RPMI8226 (cell line): Measurements from ENCODE around the gene CMIP.

ENCODE experiments used
- DNase-seq: peaks from one replicate; pipeline ENCODE4 v3.0.0-alpha.2; 2015

Gene CMIP

DNA sequence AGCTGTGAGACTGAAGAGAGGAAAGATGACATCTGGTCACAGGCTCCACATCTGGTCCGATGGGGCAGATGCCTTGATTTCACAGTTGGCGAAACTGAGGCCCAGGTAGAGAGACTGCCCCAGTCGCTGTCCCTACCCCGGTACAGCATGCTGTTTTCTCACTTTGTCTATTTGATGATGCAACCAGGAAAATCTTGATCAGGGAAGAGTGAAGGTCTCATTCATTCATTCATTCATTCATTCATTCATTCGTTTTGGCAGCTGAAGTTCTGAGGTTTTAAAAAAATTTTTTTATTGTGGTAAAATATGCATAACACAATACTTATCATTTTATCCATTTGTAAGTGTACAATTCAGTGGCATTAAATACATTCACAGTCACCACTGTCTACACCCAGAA lies 19.7 kb downstream of the CMIP start:
- DNase-seq = no peak

DNA sequence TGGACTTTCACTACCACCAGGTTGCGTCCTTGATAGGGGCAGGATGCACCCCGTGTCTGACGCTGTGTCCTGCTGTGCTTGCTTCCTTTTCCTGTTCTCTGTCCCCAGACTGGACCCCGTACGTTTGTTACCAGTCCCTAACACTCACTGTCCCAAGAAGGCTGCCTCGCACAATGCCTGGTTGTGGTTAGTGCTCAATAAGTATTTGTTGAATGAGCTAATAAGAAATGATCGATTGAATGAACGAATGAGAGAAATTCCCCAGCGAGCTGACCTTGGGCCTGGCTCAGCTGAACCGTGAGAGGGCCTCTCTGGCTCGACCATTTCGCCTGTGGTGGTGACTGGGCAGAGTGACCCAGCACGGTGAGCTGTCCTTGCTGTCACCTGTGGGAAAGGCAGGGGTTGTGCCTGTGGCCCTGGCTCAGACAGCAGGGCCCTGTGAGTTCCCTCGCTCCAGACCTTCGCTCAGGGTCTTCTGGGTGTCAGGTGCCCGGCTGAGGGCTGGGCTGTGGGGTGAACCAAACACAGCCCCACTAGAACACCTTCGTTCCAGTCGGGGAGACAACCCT lies 20.9 kb downstream of the CMIP start:
- no peak for DNase-seq

DNA sequence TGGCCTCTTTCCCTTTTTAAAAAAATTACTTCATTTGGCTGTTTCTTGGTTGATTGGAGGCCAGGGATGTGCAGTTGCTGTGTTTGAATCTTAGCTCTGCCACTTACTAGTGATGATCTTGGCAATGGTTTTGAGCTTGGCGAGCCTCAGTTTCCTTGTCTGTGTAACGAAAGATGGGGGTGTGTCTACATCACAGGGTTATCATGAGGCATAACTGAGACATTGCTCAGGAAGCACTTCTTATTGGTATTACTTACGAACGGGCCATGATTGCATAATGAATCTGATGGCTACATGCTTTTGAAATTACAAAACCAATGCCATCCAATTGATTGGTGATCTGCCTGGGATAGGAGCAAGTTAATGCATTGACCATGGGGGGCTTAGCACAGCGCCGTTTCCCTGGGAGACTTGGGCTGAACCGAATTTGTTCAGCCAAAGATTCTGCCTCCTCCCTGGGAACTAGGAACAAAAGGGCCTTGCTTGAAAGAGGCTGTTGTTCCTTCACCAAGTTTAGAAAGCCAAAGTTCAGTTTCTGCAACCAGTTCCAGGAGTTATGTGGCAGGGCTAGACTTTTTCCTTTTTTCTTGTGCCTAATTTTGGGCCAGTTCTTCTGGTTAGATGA lies 21.9 kb downstream of the CMIP start:
- DNase-seq = no peak

DNA sequence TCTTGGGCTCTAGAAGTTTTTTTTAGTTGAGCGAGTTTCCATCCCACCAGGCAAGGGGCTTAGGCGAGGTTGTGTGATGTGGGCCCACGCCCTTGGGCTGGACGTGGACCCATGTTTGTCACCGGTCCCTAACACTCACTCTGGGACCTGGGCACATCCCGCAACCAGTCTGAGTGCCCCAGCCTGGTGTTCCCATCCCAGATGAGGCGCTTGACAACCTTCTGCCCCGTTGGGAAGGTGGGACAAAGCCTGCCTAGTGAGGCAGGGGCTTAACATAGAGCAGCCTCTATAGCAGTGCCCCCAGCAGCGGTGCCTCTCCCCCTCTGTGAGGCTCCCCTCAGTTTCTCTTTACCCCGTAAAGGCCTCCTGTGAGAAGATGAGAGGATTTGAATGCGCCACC lies 22.5 kb downstream of the CMIP start:
- no peak for DNase-seq

DNA sequence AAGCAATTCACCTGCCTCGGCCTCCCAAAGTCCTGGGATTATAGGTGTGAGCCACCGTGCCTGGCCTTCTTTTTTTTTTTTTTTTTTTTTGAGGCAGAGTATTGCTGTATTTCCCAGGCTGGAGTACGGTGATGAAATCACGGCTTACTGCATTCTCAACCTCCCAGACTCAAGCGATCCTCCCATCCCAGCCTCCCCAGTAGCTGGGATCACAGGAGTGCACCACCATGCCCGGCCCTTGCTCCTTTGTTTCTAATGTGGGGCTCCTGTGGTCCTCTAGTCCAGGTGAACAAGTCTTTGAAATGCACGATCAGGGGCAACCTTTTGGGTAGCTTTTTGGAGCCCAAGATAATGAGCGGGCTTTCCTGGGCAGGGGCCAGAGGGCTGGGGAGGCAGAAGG lies 23.2 kb downstream of the CMIP start:
- no peak for DNase-seq

DNA sequence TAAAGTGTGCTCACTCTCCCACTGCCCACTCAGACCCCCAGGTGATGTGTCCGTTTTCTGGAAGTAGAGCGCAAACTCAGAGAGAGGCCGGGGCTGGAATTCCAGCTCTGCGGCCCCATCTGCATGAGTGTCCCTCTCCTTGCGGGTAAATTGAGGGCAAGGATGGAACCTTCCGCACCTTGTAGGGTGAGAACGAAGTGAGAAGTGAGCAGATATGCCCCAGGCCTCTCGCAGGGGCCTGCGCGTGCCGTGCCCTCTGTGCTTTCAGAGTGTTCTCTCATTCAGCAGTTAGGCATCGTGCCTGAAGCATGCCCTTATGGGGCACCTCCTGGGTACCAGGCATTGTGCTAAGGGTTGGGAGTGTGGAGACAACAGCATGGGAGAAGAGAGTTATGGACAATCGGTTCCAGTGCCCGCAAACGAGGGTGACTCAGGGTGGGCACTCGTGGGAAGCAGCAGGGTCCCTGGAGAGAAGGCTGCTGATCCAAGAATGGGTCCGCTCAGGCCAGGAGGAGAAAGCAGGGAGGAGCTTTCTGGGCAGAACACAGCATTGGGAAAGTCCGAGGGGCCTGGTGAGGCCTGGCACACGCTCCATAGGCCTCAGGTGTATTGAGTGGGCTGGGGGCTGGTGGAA lies 23.8 kb downstream of the CMIP start:
- DNase-seq = no peak

DNA sequence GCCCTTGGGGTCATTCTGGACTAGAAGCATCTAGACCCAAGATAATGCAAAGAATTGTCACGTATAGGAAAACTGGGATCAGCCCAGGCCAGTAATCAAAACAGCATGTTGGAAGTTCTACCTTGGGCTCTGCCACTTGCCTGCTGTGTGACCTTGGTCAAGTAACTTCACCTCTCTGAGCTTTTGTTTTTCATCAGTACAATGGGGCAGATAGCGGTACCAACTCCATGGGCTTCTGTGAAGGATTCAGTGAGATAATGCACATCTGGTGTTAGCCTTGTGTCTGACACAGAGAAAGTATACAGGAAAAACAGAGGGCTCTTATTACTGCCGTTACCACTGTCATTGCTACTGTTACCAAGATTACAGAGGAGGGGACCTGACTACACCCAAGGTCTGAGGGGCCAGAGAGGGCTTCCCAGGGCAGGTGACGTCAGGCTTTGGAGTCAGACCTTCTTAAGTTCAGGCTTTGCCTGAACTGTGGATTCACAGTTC lies 24.6 kb downstream of the CMIP start:
- no peak for DNase-seq

DNA sequence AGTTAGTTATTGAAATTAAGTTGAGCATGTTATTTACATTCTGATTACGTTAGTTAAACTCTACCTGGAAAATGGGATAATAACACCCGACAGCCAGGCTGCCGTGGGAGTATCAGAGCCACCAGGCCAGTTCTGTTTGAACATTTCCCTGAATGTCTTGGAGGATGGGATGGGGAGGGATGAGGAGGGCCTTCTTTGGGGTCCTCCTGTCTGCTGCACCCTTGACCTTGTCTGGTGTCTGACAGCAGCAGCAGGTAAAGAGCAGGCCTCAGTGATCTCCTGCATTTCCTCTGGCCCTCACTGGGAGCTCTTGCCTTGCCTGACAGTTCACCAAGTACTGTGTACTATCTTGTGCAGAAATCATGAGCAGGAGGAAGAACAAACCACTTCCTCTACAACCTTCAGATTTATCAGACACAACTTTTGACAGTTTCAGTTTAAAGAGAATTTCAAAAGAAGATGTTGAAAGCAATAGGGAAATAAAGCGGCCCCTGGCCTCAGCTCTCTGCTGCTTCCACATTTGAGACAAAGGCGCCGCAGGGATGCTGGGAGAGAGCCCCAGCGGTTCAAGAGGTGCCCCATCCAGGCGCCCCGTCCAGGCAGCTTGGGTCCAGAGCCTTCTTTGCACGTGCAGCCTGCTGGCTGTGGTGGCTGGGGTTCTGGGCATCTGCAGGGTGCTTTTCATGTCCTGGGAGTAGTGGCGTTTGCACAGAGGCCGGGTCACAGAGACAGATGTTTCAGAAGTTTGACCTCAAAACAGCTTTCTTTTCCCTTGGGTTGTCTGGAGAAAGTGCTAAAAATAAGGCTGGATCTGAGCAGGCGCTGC lies 25.3 kb downstream of the CMIP start:
- DNase-seq = no peak

DNA sequence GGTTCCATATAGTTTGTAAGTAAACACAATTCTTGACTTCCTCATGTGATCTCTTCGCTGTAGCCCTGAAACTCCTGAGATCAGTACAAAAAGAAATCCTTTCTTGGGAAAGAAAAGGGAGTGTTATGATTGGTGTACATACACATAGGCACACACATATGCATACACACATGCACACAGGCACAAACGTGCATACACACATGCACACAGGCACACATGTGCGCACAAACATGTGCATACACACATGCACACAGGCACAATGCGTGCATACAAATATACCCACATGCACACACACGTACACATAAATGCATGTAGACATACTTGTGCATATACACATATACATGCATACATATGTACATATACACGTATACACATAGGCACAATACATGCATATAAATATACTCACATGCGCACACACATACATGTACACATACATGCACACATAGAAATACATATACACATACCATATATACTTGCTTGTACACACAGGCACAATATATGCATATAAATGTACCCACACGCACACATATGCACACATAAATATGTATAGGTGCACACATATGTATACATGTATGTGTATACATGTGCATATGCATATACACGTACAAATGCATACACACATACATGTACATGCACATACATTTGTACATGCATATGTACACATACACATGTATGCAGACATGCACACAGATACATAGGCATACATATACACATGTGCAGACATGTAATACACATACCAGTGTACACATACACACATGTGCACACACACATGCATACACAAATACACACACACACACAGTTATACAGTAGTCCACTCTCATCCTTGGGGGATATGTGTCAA lies 26.4 kb downstream of the CMIP start:
- DNase-seq = no peak

DNA sequence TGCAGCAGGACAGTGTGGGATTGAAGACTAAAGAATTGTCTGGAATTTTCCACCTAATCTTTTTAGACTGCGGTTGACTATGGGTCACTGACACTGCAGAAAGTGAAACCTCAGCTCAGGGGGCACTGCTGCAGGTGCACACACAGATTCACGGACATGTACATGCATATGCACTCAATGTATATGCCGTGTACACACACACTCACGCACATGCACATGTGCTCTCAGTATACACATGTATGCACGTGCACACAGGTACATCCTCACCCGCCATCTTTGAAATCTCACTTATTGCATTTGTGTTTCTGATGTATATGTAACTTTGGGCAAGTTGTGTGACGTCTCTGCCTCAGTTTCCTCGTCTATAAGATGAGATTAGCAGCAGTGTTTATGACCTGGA lies 27.3 kb downstream of the CMIP start:
- DNase-seq = no peak

DNA sequence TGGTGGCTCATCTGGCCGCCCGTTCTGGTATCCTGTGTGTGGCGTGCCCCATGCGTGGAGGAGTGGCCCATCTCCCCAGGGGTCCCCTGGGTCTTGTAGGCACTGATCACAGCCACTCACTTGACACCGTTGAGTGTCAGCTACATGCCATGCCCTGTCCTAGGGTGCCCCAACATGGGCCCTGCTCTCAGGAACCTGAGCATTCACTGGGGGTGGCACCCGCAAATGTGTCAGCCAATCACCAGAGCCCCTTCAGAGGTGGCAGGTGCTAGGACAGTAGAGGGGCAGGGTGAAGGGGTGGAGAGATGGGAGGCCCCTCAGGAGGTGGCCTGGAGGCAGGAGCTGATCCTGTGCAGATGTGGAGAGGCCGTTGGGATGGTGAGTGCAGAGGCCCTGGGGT lies 27.8 kb downstream of the CMIP start:
- no peak for DNase-seq

DNA sequence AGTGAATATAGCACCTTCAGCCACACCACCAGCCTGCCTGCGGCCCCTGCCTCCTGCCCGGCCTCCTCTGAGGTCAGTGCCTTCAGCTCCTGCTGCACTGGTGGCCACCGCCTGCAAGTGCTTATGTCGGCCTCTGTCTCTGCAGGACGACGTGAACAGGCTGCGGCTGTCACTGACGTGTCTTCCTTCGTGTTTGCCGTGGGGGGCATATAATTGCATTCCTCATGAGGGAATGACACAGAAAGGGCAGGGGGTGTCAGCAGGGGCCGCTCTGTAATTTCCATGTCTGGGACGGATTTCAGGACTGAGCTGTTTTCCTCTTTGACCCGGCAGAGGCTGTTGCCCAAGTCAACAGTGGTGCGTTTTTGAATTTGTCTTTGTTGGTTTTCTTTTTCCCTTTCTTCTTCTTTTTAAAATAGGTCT lies 28.5 kb downstream of the CMIP start:
- DNase-seq = no peak

DNA sequence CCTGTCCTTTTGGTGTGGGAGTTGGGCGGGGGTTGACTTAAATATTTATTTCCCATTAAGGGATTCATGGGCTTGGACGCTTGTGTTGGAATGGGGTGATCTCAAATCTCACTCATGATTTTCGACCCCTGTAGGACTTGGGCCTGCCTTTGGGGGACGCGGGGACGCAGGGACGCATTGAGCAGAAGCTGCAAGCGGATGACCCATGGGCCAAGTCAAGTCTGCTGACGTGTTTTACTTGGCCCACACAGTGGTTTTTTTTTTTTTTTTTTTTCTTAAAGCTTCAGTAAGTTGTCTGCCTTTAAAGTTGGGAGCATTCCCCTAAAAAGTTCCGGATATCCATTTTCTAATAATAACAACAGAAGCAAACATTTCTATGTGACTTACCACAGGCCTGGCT lies 28.9 kb downstream of the CMIP start:
- DNase-seq = no peak

DNA sequence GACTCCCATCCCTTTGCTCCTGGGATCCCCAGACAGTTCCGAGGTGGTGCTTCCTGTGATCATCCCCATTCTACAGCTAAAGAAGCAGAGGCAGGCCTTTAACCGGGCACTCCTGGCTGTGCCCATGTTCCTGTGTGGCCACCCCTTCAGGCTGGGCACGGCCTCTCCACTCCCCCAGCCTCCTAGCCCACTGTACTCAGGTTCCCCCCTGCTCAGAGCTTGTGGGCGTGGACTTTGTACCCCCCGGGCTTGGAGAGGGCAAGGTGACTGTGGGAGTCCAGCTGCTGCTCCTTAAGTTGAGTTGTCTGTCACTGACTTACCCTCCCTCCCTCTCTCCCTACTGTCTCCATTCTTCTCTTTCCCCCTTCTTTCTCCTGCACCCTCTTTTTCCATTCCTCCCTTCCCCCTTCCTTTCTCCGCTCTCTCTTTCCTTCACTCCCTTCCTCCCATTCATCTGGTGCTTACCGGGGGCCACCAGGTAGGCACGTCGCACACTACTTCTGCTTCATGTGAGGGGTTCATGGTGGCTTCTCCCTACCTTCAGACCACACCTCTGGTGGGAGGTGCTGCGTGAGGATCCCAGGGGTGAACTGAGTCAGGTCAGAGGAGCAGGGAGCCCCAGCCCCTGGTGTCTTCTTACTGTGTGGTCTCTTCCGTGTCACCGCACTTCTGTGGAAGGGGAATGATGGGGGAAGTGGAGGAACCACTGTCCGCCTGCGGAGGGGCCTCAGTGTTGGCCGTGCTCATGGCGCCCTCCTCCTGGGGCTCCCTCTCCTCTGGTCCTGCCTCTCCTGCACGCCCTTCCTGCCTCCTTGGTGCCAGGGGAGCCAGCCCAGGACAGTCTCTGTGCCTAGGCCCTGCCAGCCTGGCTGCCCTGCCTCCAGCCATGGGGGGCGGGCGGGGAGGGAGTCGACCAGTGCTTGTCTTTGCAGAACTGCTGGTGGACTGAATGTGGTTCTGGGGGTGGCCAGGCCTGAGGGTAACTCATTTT lies 29.7 kb downstream of the CMIP start:
- DNase-seq = no peak

DNA sequence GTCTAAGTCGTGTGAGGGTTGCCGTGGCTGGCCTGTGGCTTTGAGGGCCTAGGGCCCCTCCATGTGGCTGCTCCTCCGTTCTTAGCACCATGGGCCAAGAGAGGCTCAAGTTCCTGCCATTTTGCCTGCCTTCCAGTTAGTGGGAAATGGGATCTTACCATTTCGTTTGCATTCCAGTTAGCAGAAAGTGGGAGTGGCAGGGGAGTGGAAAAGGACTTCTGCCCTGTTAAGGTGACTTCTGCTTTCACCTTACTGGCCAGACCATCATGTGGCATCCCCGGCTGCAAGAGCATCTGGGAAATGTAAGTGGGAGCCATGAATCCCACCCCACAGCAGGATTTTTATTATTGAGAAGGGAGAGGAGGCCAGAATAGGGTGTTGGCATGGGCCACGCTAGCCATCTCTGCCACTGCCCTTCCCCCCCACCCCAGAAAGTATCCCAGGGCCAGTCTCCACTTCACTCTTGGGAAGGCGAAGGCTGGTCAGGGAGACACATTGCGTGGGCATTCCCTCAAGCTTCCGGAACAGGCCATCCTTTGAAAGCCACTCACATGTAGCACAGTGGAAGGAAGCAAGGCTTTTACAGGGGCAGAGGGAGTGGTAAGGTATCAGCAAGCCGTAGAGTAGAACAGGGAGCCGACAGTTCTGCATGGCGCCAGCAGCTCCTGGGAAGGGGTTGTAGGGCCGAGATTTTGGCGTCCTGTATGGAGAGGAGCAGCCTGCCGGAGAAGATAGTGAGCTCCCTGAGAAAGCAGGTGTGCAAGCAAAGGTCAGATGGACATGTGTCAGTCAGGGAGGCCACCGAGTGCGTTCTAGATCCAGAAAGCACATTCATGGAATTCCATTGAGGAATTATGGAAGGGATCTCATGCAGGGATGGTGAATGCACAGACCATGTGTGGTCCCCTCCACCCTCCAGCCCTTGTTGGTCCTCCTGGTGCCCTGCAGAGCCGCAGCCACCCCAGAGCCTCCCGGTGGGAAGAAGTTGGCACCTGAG lies 33.4 kb downstream of the CMIP start:
- no peak for DNase-seq

DNA sequence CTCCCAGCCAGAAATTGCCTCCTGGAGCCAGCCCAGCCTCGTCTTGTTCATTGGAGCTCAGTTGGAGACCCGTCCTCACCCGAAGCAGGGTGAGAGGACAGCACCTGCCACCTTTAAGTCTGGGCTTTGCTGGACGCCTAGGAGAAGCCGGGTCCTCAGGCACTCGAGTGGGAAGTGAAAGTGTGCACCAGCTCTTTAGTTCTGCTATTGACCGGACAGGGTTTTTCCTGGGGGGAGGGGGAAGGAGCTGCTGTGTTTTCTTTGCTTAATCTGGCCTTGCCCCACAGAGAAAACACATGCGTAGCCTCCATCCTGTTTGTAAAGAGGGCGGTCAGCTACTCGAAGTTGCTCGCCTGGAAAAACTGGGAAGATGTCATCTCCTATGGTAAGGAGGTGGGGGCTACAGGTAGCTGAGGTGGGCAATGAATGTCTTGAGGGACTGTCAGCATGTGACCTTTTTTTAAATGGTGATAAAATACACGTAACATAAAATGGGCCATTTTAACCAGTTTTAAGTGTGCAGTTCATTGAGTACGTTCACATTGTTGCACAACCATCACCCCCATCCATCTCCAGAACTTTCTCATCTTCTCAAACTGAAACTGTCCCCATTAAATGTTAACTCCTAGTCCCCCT lies 34.4 kb downstream of the CMIP start:
- peak; percentile 77 for DNase-seq

DNA sequence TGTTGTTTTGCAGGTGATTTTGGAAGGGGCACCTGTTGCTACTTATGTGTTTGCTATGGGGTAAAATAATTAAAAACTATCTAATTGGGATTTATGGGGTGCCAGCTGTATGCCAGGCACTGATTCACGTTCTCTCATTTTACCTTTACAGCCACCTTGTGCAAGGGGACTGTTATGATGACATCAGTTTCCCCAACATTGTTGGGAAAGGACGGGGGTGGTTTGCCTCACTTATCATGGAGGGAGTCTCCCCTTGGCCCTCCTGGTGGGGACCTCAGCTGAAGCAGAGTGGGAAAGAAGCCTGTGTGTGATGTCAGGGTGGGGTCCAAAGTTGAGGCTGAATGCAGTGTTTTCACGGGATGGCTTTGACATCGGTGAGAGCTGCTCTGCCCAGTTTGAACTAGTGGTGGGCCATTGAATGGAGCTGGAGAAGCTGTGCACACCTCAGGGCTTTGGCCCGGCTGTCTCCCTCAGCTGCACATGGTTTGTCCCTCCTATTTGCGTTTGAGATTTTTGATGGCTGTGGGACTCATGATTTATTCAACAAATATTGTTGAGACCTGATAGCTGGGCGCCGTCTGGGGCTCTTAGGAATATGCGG lies 36.1 kb downstream of the CMIP start:
- DNase-seq = no peak

DNA sequence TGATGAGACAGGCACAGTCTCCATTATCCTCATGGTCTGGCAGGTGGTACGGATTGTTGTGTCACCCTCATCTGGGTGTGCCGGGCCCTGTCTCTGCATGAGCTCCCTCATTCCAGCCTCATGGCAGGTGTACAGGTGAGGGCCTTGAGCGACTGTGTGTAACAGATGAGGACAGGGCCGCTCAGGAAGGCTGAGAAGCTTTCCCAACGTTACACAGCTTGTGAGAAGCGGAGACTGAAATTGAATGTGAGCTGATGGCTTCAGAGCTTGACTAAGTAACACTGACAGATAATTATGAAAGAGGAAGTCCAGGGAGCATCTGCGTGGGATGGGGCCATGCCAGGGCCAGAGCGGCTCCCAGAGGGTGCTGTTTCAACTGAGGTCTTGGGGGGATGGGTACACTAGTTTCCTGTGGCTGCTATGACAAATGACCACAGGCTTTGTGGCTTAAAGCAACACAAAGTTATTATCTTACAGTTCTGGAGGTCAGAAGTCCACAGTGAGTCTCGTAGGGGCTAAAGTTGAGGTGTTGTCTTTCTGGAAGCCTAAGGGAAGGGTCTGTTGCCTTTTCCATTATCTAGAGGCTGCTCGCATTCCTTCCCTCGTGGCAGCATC lies 36.7 kb downstream of the CMIP start:
- DNase-seq = peak; percentile 83
